ENCODE results near the gene SAMD15.

- no peak for TF ChIP-seq POLR2A (IDR thresholded peaks at IDR 0.05)
- no peak for TF ChIP-seq CTCF (IDR thresholded peaks at IDR 0.05)
Observed at GRCh38 chr14:77406086-77406485, 28.9 kb downstream of the SAMD15 start.
